Stomach (tissue), 4 donors: ENCODE data around the gene CACFD1.

Experiments
- POLR2A ChIP-seq, 4 donors: fragments of 450-650 bp; IDR thresholded peaks; one replicate each; pipeline ENCODE4 v1.6.1; 2016; ENCODE audit warnings: antibody characterized with exemption in 4 of 4, control low read depth in 2 of 4, mild to moderate bottlenecking in 1 of 4, moderate library complexity in 1 of 4
- POLR2AphosphoS5 ChIP-seq, 3 donors: sonication (generic); formaldehyde crosslinking; IDR thresholded peaks; one replicate each; pipeline ENCODE4 v1.6.1; 2016; ENCODE audit warnings: antibody characterized with exemption in 3 of 3

DNA sequence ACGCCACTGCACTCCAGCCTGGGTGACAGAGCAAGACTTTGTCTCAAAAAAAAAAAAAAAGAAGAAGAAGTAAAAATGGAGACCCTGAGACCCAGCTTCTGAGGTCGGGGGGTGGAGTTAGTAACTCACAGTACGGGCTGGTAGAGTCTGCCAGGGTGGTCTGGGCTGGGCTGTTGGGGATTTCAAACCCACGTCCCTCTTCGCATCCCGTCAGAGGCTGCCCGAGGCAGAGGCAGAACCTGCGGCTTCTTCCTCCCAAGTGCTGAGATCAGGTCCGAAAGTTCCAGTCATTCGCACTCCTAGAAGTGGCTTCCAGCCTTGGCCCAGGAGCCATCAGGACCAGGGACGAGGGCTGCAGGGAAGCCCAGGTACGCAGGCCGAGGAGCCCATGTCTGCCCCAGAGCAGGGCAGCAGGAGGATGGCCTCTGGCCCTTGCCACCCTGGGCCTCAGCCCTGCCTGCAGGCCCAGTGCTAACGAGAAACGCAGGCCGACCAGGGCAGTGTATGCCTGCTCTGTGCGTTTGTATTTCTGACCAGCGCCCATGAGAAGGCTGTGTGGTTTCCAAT is 29.0 kb downstream of the CACFD1 start:
- TF ChIP-seq POLR2AphosphoS5 (IDR thresholded peaks at IDR 0.05), result no peak
- no peak for TF ChIP-seq POLR2A (IDR thresholded peaks at IDR 0.05)
